DOHH2 (cell line): ENCODE results near the gene SLC12A8.

Source experiments
- H3F3A ChIP-seq: fragments of 200-600 bp; sonication (generic), shearing (Covaris generic); 2 replicates; pipeline ENCODE4 v1.6.0; 2016; ENCODE audit warnings: antibody characterized with exemption, mild to moderate bottlenecking; ENCODE audit not compliant: control insufficient read depth, insufficient read depth
- H3K27ac ChIP-seq: fragments of 200-600 bp; sonication (generic); 2 replicates; pipeline ENCODE4 v1.5.1; 2014; ENCODE audit warnings: low read depth, mild to moderate bottlenecking, low read length, moderate library complexity
- H3K27me3 ChIP-seq: fragments of 200-600 bp; sonication (generic); 2 replicates; pipeline ENCODE4 v1.6.1; 2014; ENCODE audit warnings: mild to moderate bottlenecking, low read length, mixed read lengths; ENCODE audit not compliant: control insufficient read depth
- H3K36me3 ChIP-seq: fragments of 200-600 bp; sonication (generic); 2 replicates; pipeline ENCODE4 v1.6.1; 2014; ENCODE audit warnings: mild to moderate bottlenecking, low read length, moderate library complexity, mixed read lengths; ENCODE audit not compliant: control insufficient read depth
- H3K4me1 ChIP-seq: fragments of 200-600 bp; sonication (generic); 2 replicates; pipeline ENCODE4 v1.6.1; 2014; ENCODE audit warnings: mild to moderate bottlenecking, low read length, mixed read lengths; ENCODE audit not compliant: control insufficient read depth
- H3K4me2 ChIP-seq: fragments of 200-600 bp; sonication (generic); 2 replicates; pipeline ENCODE4 v1.6.0; 2014; ENCODE audit warnings: mild to moderate bottlenecking, low read length, moderate library complexity
- H3K4me3 ChIP-seq: fragments of 200-600 bp; sonication (generic); 2 replicates; pipeline ENCODE4 v1.5.1; 2014; ENCODE audit warnings: mild to moderate bottlenecking, low read length, mixed read lengths
- H3K79me2 ChIP-seq: fragments of 200-600 bp; sonication (generic); 2 replicates; pipeline ENCODE4 v1.6.1; 2014; ENCODE audit warnings: mild to moderate bottlenecking, low read length, mixed read lengths; ENCODE audit not compliant: control insufficient read depth
- H3K9me2 ChIP-seq: fragments of 200-600 bp; sonication (generic); replicated peaks from 2 replicates; pipeline ENCODE4 v1.6.1; 2014; ENCODE audit warnings: mild to moderate bottlenecking, low read length, mixed read lengths; ENCODE audit not compliant: control insufficient read depth
- H3K9me3 ChIP-seq: fragments of 200-600 bp; sonication (generic); 2 replicates; pipeline ENCODE4 v1.6.1; 2014; ENCODE audit warnings: antibody characterized with exemption, low read length, mixed read lengths; ENCODE audit not compliant: control insufficient read depth, insufficient read depth
- H4K20me1 ChIP-seq: fragments of 200-600 bp; sonication (generic); 2 replicates; pipeline ENCODE4 v1.6.0; 2014; ENCODE audit warnings: low read depth, mild to moderate bottlenecking, antibody characterized with exemption, low read length, moderate library complexity; ENCODE audit not compliant: control insufficient read depth, insufficient read depth
- CTCF ChIP-seq: fragments of 200-600 bp; sonication (generic); IDR thresholded peaks from one replicate; pipeline ENCODE4 v1.5.1; 2014; ENCODE audit warnings: antibody characterized with exemption, mild to moderate bottlenecking, low read depth, low read length; ENCODE audit not compliant: poor library complexity, severe bottlenecking
- EZH2phosphoT487 ChIP-seq: fragments of 200-600 bp; sonication (generic); IDR thresholded peaks from 2 replicates; pipeline ENCODE4 v1.6.1; 2017; ENCODE audit warnings: borderline replicate concordance, mild to moderate bottlenecking, antibody characterized with exemption, low read length, moderate library complexity, mixed read lengths

SLC12A8 gene

GRCh38 chr3:125143982-125144652 is 68.4 kb downstream of the SLC12A8 start:
- H3K27me3 ChIP-seq: peaks cover 37% of the 10 kb centered on the region
- no peak overlapping the region for H3K27ac ChIP-seq
- no peak for TF ChIP-seq CTCF
- TF ChIP-seq EZH2phosphoT487: no peak
- no peaks in the 10 kb centered on the region for H4K20me1 ChIP-seq
- H3K4me1 ChIP-seq: peaks cover 44% of the 10 kb centered on the region
- no peak overlapping the region for H3K4me2 ChIP-seq
- peaks cover 4% of the 10 kb centered on the region; the same call in 1 of the 2 replicates for H3K9me3 ChIP-seq
- no peaks in the 10 kb centered on the region for H3K36me3 ChIP-seq
- H3K9me2 ChIP-seq: no peaks in the 10 kb centered on the region
- no peak overlapping the region for H3K4me3 ChIP-seq
- no peaks in the 10 kb centered on the region for H3K79me2 ChIP-seq
- no peaks in the 10 kb centered on the region for H3F3A ChIP-seq

- no peaks in the 10 kb centered on the region for H3F3A ChIP-seq
- TF ChIP-seq EZH2phosphoT487 (no peak), CTCF (no peak)
- H3K4me1 ChIP-seq: peaks cover 39% of the 10 kb centered on the region
- no peaks in the 10 kb centered on the region for H3K36me3 ChIP-seq
- no peak overlapping the region for H3K27ac ChIP-seq
- peaks cover 4% of the 10 kb centered on the region; the same call in 1 of the 2 replicates for H3K9me3 ChIP-seq
- H3K4me2 ChIP-seq: no peak overlapping the region
- H3K4me3 ChIP-seq: no peak overlapping the region
- H3K79me2 ChIP-seq: no peaks in the 10 kb centered on the region
- H4K20me1 ChIP-seq: no peaks in the 10 kb centered on the region
- peaks cover 37% of the 10 kb centered on the region for H3K27me3 ChIP-seq
- no peaks in the 10 kb centered on the region for H3K9me2 ChIP-seq
Observed at GRCh38 chr3:125143538-125143937, 69.0 kb downstream of the SLC12A8 start.

- Histone ChIP-seq H3K9me3 (peaks cover 4% of the 10 kb centered on the region; the same call in 1 of the 2 replicates), H3K79me2 (no peaks in the 10 kb centered on the region), H4K20me1 (no peaks in the 10 kb centered on the region), H3K4me2 (no peak overlapping the region), H3K4me3 (no peak overlapping the region), H3K4me1 (peaks cover 33% of the 10 kb centered on the region), H3K9me2 (no peaks in the 10 kb centered on the region), H3K27ac (no peak overlapping the region), H3K36me3 (no peaks in the 10 kb centered on the region), H3F3A (no peaks in the 10 kb centered on the region), H3K27me3 (peaks cover 37% of the 10 kb centered on the region)
- TF ChIP-seq CTCF (no peak), EZH2phosphoT487 (no peak)
Observed at GRCh38 chr3:125142940-125143339, 69.6 kb downstream of the SLC12A8 start.
